Panc1 (cell line): Measurements from ENCODE around the gene ATG16L2. TPM values are rescaled to one million over a fixed set of nuclear protein-coding genes. Genes with fewer than 3 reads are reported as not detected.
A peak's percentile ranks its signal among the peaks of the same experiment; 100 is the strongest.

Source experiments
- ATAC-seq: fragments of 200-7000 bp; cut with Tn5 transposase; 2 replicates; pipeline ENCODE4 v1.9.1; 2020; ENCODE audit warnings: mild to moderate bottlenecking, moderate library complexity
- BruUV-seq: library from RNA; stranded (reverse); fragments of 400-500 nt; replicated peaks from 2 replicates; lab custom pipeline; 2021; lab: Mats Ljungman, UMichigan
- CTCF ChIA-PET: fragments of 300-600 bp; sonication (Branson Sonifier 250); formaldehyde crosslinking; loops from one replicate; lab custom pipeline; 2022; ENCODE audit warnings: antibody characterized with exemption; lab: Charles Lee
- POLR2A ChIA-PET: fragments of 300-600 bp; sonication (Branson Sonifier 250); formaldehyde crosslinking; loops from one replicate; lab custom pipeline; 2022; ENCODE audit warnings: antibody characterized with exemption; lab: Charles Lee
- DNase-seq: peaks from one replicate; pipeline ENCODE4 v3.0.0-alpha.2; 2010; ENCODE audit warnings: low read depth, low spot score
- H3K27ac ChIP-seq: 2 replicates; pipeline ENCODE4 v1.5.1; 2011; ENCODE audit warnings: mild to moderate bottlenecking, low read length, inconsistent platforms
- H3K27me3 ChIP-seq: fragments of 200-500 bp; sonication (Bioruptor generic); 2 replicates; pipeline ENCODE4 v1.6.0; 2014; ENCODE audit warnings: low read length, inconsistent platforms; ENCODE audit not compliant: control insufficient read depth, insufficient read depth
- H3K36me3 ChIP-seq: fragments of 200-500 bp; sonication (Bioruptor generic); 2 replicates; pipeline ENCODE4 v1.5.1; 2014; ENCODE audit warnings: inconsistent platforms, mild to moderate bottlenecking, low read length, moderate library complexity; ENCODE audit not compliant: control insufficient read depth, insufficient read depth
- H3K4me1 ChIP-seq: 2 replicates; pipeline ENCODE4 v1.5.1; 2011; ENCODE audit warnings: inconsistent platforms, mild to moderate bottlenecking, low read length, moderate library complexity; ENCODE audit not compliant: control insufficient read depth, insufficient read depth
- H3K4me3 ChIP-seq, 2 experiments: 2 replicates each; pipeline ENCODE4 v1.5.1; 2011 to 2012; ENCODE audit warnings: low read depth in 2 of 2, low read length in 2 of 2, mild to moderate bottlenecking in 2 of 2, inconsistent platforms in 1 of 2, moderate library complexity in 1 of 2
- H3K9me3 ChIP-seq: fragments of 200-500 bp; sonication (Bioruptor generic); 2 replicates; pipeline ENCODE4 v1.5.1; 2014; ENCODE audit warnings: low read depth, mild to moderate bottlenecking, inconsistent platforms, low read length, moderate library complexity; ENCODE audit not compliant: control insufficient read depth, insufficient read depth
- POLR2AphosphoS5 ChIP-seq: IDR thresholded peaks from 2 replicates; pipeline ENCODE4 v1.6.1; 2012; ENCODE audit warnings: mild to moderate bottlenecking, low read depth, low read length, moderate library complexity
- SIN3A ChIP-seq: IDR thresholded peaks from 2 replicates; pipeline ENCODE4 v1.6.1; 2012; ENCODE audit warnings: low read depth, mild to moderate bottlenecking, low read length, moderate library complexity, borderline replicate concordance; ENCODE audit not compliant: insufficient read depth
- TCF7L2 ChIP-seq: IDR thresholded peaks from 2 replicates; pipeline ENCODE4 v1.6.1; 2011; ENCODE audit warnings: mild to moderate bottlenecking, low read depth, low read length, inconsistent platforms
- in situ Hi-C: cut with HindIII; loops from 2 replicates; pipeline ENCODE4 v1.10.0; 2016; ENCODE audit warnings: low sequenced_read_pairs, low pct_unique_long_range_greater_than_20kb
- intact Hi-C: fragments of 100-400 bp; cut with micrococcal nuclease; formaldehyde crosslinking; loops from one replicate; pipeline ENCODE4 v1.10.0; 2022; ENCODE audit not compliant: unreplicated experiment
- total RNA-seq: library from RNA; stranded (reverse); gene quantifications from one replicate; pipeline ENCODE4 v1.2.1, GENCODE V29; 2021; ENCODE audit not compliant: unreplicated experiment
- TF ChIP-seq, protein P1 (sequence below), 2 experiments: IDR thresholded peaks; 2 replicates each; pipeline ENCODE4 v1.6.1; 2011 to 2012; ENCODE audit warnings: low read depth in 2 of 2, control low read depth in 1 of 2, low read length in 1 of 2, mild to moderate bottlenecking in 1 of 2, moderate library complexity in 1 of 2; ENCODE audit not compliant: insufficient read depth in 1 of 2
- TF ChIP-seq, protein P2 (sequence below): fragments of 450-650 bp; IDR thresholded peaks from 2 replicates; pipeline ENCODE4 v1.5.1; 2017; ENCODE audit warnings: mild to moderate bottlenecking

Gene ATG16L2
- total RNA-seq, 1 experiment from 2014 or later, result 14.6 TPM

GRCh38 chr11:72786305-72787215 lies 27.7 kb upstream of the ATG16L2 start:
- no TSS peak for BruUV-seq

DNA sequence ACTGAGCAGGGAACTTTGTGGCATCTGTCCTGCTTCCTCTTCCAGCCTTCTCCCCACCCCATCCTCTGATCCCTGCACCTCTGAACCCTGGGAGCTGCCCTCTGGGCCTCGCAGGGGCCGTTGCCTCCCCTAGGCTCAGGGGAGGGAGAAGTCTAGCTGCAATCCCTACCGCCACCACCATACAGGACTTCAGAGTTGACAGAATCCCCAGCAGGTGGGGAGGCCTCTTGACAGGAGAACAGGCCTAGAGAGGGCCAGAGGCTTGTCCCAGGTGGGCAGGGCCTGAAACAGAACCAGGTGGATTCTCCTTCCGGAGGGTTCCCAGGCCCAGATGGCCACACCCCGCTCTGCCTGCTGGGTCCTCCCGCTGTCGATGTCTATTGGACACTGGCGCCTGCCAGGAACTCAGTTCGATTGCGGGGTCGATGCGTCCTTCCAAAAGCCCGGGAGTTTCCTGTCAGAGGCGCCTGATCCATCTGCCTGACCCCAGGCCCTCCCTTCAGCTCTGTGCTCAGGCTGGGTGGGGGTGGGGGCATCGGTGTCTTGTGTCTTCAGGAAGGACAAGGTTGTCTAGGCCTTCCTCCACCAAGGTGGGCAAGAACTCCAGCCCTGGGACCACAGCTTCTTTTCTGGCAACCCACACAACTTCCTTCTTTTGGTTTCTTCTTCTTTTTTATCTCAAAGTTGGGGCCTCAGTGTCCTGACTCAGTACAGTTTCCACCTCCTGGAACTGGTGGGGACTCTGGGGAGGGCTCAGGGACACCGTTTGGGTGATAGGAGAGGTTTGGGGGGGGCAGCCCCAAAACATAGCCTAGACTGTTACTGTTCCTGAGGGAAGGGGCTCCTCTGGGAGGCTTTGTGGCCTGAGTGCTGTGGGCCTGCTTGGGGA lies 26.8 kb upstream of the ATG16L2 start:
- ATAC-seq (peak; percentile 49; the same call in 1 of the 2 replicates), DNase-seq (no peak)
- Histone ChIP-seq H3K4me3 (no peak overlapping the region), H3K36me3 (no peaks in the 10 kb centered on the region), H3K9me3 (no peaks in the 10 kb centered on the region), H3K27ac (no peak overlapping the region), H3K27me3 (no peaks in the 10 kb centered on the region), H3K4me1 (peaks cover 1% of the 10 kb centered on the region)
- TF ChIP-seq, protein P1, sequence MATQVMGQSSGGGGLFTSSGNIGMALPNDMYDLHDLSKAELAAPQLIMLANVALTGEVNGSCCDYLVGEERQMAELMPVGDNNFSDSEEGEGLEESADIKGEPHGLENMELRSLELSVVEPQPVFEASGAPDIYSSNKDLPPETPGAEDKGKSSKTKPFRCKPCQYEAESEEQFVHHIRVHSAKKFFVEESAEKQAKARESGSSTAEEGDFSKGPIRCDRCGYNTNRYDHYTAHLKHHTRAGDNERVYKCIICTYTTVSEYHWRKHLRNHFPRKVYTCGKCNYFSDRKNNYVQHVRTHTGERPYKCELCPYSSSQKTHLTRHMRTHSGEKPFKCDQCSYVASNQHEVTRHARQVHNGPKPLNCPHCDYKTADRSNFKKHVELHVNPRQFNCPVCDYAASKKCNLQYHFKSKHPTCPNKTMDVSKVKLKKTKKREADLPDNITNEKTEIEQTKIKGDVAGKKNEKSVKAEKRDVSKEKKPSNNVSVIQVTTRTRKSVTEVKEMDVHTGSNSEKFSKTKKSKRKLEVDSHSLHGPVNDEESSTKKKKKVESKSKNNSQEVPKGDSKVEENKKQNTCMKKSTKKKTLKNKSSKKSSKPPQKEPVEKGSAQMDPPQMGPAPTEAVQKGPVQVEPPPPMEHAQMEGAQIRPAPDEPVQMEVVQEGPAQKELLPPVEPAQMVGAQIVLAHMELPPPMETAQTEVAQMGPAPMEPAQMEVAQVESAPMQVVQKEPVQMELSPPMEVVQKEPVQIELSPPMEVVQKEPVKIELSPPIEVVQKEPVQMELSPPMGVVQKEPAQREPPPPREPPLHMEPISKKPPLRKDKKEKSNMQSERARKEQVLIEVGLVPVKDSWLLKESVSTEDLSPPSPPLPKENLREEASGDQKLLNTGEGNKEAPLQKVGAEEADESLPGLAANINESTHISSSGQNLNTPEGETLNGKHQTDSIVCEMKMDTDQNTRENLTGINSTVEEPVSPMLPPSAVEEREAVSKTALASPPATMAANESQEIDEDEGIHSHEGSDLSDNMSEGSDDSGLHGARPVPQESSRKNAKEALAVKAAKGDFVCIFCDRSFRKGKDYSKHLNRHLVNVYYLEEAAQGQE (IDR thresholded peaks at IDR 0.05; ENCODE audit: insufficient read depth in 1 of 2, low read depth in 2 of 2, low read length in 1 of 2), result no peak
- TF ChIP-seq SIN3A, result no peak
- TF ChIP-seq, protein P2, sequence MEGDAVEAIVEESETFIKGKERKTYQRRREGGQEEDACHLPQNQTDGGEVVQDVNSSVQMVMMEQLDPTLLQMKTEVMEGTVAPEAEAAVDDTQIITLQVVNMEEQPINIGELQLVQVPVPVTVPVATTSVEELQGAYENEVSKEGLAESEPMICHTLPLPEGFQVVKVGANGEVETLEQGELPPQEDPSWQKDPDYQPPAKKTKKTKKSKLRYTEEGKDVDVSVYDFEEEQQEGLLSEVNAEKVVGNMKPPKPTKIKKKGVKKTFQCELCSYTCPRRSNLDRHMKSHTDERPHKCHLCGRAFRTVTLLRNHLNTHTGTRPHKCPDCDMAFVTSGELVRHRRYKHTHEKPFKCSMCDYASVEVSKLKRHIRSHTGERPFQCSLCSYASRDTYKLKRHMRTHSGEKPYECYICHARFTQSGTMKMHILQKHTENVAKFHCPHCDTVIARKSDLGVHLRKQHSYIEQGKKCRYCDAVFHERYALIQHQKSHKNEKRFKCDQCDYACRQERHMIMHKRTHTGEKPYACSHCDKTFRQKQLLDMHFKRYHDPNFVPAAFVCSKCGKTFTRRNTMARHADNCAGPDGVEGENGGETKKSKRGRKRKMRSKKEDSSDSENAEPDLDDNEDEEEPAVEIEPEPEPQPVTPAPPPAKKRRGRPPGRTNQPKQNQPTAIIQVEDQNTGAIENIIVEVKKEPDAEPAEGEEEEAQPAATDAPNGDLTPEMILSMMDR, result no peak
- no peak for TF ChIP-seq TCF7L2
- TF ChIP-seq POLR2AphosphoS5, result no peak
- in situ Hi-C loops (no loop called here), intact Hi-C loops (no loop called here)
- ChIA-PET POLR2A (no interaction called here), CTCF (interaction anchor here (0.6 kb wide), 1 partner anchor 811 kb away, joined by 3 read pairs; no protein-coding TSS in a partner anchor)
- no TSS peak for BruUV-seq

More at GRCh38 chr11:72786305-72787215, 27.7 kb upstream of the ATG16L2 start:
- POLR2A ChIA-PET, result interaction anchor here (0.5 kb wide), 1 partner anchor 9 kb away, joined by 3 read pairs; no protein-coding TSS in a partner anchor
- Histone ChIP-seq H3K4me3 (no peak overlapping the region), H3K9me3 (no peaks in the 10 kb centered on the region), H3K36me3 (no peaks in the 10 kb centered on the region), H3K27ac (no peak overlapping the region), H3K27me3 (no peaks in the 10 kb centered on the region), H3K4me1 (peaks cover 5% of the 10 kb centered on the region)
- TF ChIP-seq TCF7L2, result no peak
- TF ChIP-seq, protein P1 (IDR thresholded peaks at IDR 0.05; ENCODE audit: insufficient read depth in 1 of 2, low read depth in 2 of 2, low read length in 1 of 2), result no peak
- TF ChIP-seq, protein P2, result no peak
- TF ChIP-seq POLR2AphosphoS5, result no peak
- TF ChIP-seq SIN3A, result no peak
- ATAC-seq, result no peak
- in situ Hi-C loops, result no loop called here
- intact Hi-C loops, result no loop called here
- no peak for DNase-seq
- CTCF ChIA-PET, result interaction anchor here (0.6 kb wide), 1 partner anchor 812 kb away, joined by 3 read pairs; no protein-coding TSS in a partner anchor
